A549 treated with Mapracorat at 1 μM for 4 hours (cell line): Measurements from ENCODE around the gene ARID5B. TPM values are rescaled to one million over a fixed set of nuclear protein-coding genes. Genes with fewer than 3 reads are reported as not detected.

Experiments used
- total RNA-seq: library from RNA; stranded (reverse); fragments of 200-300 nt; extraction: Qiagen RNA extraction; gene quantifications from 5 replicates; pipeline ENCODE4 v1.2.3, GENCODE V29; 2022

ARID5B gene
- 1.6 to 2.3 TPM (median 2.1 TPM) in 5 replicates for total RNA-seq

GRCh38 chr10:61900829-61901792, at the start of gene ARID5B:
ARID5B (plus strand) TSS chr10:61901699; CDS start chr10:61901710, 11 bp downstream.

Other genes with a start within 250 kb of the ARID5B start
- gene CABCOCO1, start 238.8 kb upstream of the ARID5B start, total RNA-seq: 0.19 to 0.83 TPM (median 0.27 TPM) in 5 replicates